GM18519 (cell line): ENCODE results near the gene NLRP1.

Experiments used
- ATAC-seq: cut with Tn5 transposase; IDR thresholded peaks from one replicate; pipeline ENCODE4 v1.9.1; 2021; ENCODE audit warnings: mild to moderate bottlenecking, moderate library complexity; ENCODE audit not compliant: unreplicated experiment, low FRiP score

NLRP1 gene

GRCh38 chr17:5584383-5585286, at the start of gene NLRP1:
Gene NLRP1 (minus strand): TSS chr17:5584509. CDS start chr17:5583957, 552 bp downstream.
- peak; percentile 62 for ATAC-seq

GRCh38 chr17:5631958-5632590, 47.8 kb upstream of the NLRP1 start:
- no peak for ATAC-seq

- no peak for ATAC-seq
These were observed 46.1 kb upstream of the NLRP1 start for GRCh38 chr17:5630434-5630833.

- ATAC-seq, result no peak
These were observed 44.8 kb upstream of the NLRP1 start for GRCh38 chr17:5629128-5629527.

GRCh38 chr17:5628262-5628661, 44.0 kb upstream of the NLRP1 start:
- no peak for ATAC-seq

- no peak for ATAC-seq
These were observed 39.9 kb upstream of the NLRP1 start for GRCh38 chr17:5624211-5624610.

- no peak for ATAC-seq
These were observed 37.4 kb upstream of the NLRP1 start for GRCh38 chr17:5621729-5622128.

GRCh38 chr17:5621026-5621425, 36.7 kb upstream of the NLRP1 start:
- no peak for ATAC-seq

GRCh38 chr17:5619088-5619740, 34.9 kb upstream of the NLRP1 start:
- no peak for ATAC-seq

- ATAC-seq, result no peak
These were observed 34.2 kb upstream of the NLRP1 start for GRCh38 chr17:5618476-5618875.

- no peak for ATAC-seq
These were observed 31.2 kb upstream of the NLRP1 start for GRCh38 chr17:5615476-5615875.

- ATAC-seq, result no peak
These were observed 26.6 kb upstream of the NLRP1 start for GRCh38 chr17:5610956-5611355.

GRCh38 chr17:5608399-5609112, 24.2 kb upstream of the NLRP1 start:
- no peak for ATAC-seq

GRCh38 chr17:5607946-5608345, 23.6 kb upstream of the NLRP1 start:
- ATAC-seq, result no peak

GRCh38 chr17:5605452-5605851, 21.1 kb upstream of the NLRP1 start:
- ATAC-seq, result no peak

- ATAC-seq, result no peak
These were observed 15.7 kb upstream of the NLRP1 start for GRCh38 chr17:5600041-5600440.

GRCh38 chr17:5598457-5598856, 14.1 kb upstream of the NLRP1 start:
- ATAC-seq, result no peak

GRCh38 chr17:5596421-5596820, 12.1 kb upstream of the NLRP1 start:
- ATAC-seq, result no peak

- no peak for ATAC-seq
These were observed 11.5 kb upstream of the NLRP1 start for GRCh38 chr17:5595831-5596230.

- ATAC-seq, result no peak
These were observed 8.1 kb upstream of the NLRP1 start for GRCh38 chr17:5592382-5592781.

GRCh38 chr17:5591966-5592365, 7.7 kb upstream of the NLRP1 start:
- no peak for ATAC-seq
